MM.1S (cell line): ENCODE measurements around the gene UPP2.

Experiments
- DNase-seq: peaks from one replicate; pipeline ENCODE4 v3.0.0-alpha.2; 2015
- H2AFZ ChIP-seq: fragments of 300-600 bp; sonication (generic); 2 replicates; pipeline ENCODE4 v1.6.0; 2016; ENCODE audit warnings: antibody characterized with exemption, low read length
- H3F3A ChIP-seq: fragments of 300-600 bp; sonication (generic); 2 replicates; pipeline ENCODE4 v1.6.1; 2016; ENCODE audit warnings: mild to moderate bottlenecking, antibody characterized with exemption, low read length, moderate library complexity, mixed read lengths; ENCODE audit not compliant: insufficient read depth
- H3K27ac ChIP-seq: fragments of 300-600 bp; sonication (generic); 2 replicates; pipeline ENCODE4 v1.5.1; 2016; ENCODE audit warnings: mild to moderate bottlenecking, low read length
- H3K27me3 ChIP-seq: fragments of 300-600 bp; sonication (generic); replicated peaks from 2 replicates; pipeline ENCODE4 v1.6.0; 2016; ENCODE audit warnings: low read length; ENCODE audit not compliant: insufficient read depth
- H3K36me3 ChIP-seq: fragments of 300-600 bp; sonication (generic); replicated peaks from 2 replicates; pipeline ENCODE4 v1.6.1; 2016; ENCODE audit warnings: mild to moderate bottlenecking, low read length, mixed read lengths; ENCODE audit not compliant: insufficient read depth
- H3K4me1 ChIP-seq: fragments of 300-600 bp; sonication (generic); 2 replicates; pipeline ENCODE4 v1.6.1; 2016; ENCODE audit warnings: low read length, mixed read lengths
- H3K4me2 ChIP-seq: fragments of 300-600 bp; sonication (generic); 2 replicates; pipeline ENCODE4 v1.6.0; 2016; ENCODE audit warnings: low read depth, low read length
- H3K4me3 ChIP-seq: fragments of 300-600 bp; sonication (generic); 2 replicates; pipeline ENCODE4 v1.5.1; 2016; ENCODE audit warnings: low read length, mixed read lengths
- H3K79me2 ChIP-seq: fragments of 300-600 bp; sonication (generic); 2 replicates; pipeline ENCODE4 v1.6.1; 2016; ENCODE audit warnings: mixed run types, low read length, mixed read lengths
- H3K9ac ChIP-seq: fragments of 300-600 bp; sonication (generic); 2 replicates; pipeline ENCODE4 v1.6.1; 2016; ENCODE audit warnings: low read length, mixed read lengths
- H3K9me2 ChIP-seq: fragments of 300-600 bp; sonication (generic); replicated peaks from 2 replicates; pipeline ENCODE4 v1.6.1; 2016; ENCODE audit warnings: mild to moderate bottlenecking, low read length, mixed read lengths; ENCODE audit not compliant: insufficient read depth
- H3K9me3 ChIP-seq: fragments of 300-600 bp; sonication (generic); replicated peaks from 2 replicates; pipeline ENCODE4 v1.6.1; 2016; ENCODE audit warnings: mild to moderate bottlenecking, low read length, mixed read lengths; ENCODE audit not compliant: insufficient read depth
- H4K20me1 ChIP-seq: fragments of 300-600 bp; sonication (generic); 2 replicates; pipeline ENCODE4 v1.6.1; 2016; ENCODE audit warnings: mild to moderate bottlenecking, low read length, moderate library complexity, mixed read lengths; ENCODE audit not compliant: insufficient read depth
- EZH2 ChIP-seq: fragments of 300-600 bp; sonication (generic); optimal IDR thresholded peaks from 2 replicates; pipeline ENCODE3; 2017; ENCODE audit warnings: low read depth, mild to moderate bottlenecking, antibody characterized with exemption, low read length, mixed read lengths
- EZH2phosphoT487 ChIP-seq: fragments of 300-600 bp; sonication (generic); IDR thresholded peaks from 2 replicates; pipeline ENCODE4 v1.6.1; 2018; ENCODE audit warnings: antibody characterized with exemption, low read length
- TF ChIP-seq, protein P1 (sequence below): fragments of 300-600 bp; sonication (generic); IDR thresholded peaks from 2 replicates; pipeline ENCODE4 v1.5.1; 2016; ENCODE audit warnings: antibody characterized with exemption, low read length, mixed read lengths

UPP2 gene

DNA sequence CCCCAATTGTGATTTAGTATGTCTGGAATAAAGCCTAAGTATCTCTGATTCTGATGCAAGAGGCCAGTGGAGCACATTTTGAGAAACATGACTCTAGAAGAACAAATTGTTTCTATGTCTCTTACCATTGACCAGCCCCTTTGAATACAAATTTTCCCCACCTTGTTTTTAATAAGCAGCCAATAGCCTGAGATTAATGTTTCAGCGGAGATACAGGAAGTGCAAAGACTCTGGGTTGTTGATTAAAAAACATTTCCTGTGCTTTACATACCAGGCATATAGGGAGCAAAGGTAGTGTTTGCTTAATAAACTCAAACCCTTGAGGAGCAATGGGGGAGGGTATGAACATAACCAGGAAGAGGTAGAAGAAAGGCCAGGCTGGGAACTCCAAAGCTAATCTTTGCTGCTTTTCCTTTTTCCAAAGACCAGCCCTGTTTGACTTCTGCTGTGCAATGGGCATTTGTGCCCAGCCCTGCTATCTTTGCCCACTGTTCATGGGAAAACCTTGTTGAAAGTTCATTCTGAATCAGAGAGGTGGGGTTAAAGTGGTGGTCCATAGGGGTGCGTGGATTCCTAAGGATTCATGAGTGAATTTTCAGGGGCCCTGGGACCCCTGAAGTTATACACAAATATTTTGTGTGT lies 29.3 kb downstream of the UPP2 start:
- no peaks in the 10 kb centered on the region for H3K9me3 ChIP-seq
- H3K36me3 ChIP-seq = no peaks in the 10 kb centered on the region
- H3K27ac ChIP-seq = no peak overlapping the region
- no peak for DNase-seq
- H3K79me2 ChIP-seq = no peaks in the 10 kb centered on the region
- H2AFZ ChIP-seq = no peak overlapping the region
- no peak overlapping the region for H3K9ac ChIP-seq
- TF ChIP-seq, protein P1, sequence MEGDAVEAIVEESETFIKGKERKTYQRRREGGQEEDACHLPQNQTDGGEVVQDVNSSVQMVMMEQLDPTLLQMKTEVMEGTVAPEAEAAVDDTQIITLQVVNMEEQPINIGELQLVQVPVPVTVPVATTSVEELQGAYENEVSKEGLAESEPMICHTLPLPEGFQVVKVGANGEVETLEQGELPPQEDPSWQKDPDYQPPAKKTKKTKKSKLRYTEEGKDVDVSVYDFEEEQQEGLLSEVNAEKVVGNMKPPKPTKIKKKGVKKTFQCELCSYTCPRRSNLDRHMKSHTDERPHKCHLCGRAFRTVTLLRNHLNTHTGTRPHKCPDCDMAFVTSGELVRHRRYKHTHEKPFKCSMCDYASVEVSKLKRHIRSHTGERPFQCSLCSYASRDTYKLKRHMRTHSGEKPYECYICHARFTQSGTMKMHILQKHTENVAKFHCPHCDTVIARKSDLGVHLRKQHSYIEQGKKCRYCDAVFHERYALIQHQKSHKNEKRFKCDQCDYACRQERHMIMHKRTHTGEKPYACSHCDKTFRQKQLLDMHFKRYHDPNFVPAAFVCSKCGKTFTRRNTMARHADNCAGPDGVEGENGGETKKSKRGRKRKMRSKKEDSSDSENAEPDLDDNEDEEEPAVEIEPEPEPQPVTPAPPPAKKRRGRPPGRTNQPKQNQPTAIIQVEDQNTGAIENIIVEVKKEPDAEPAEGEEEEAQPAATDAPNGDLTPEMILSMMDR = no peak
- no peak for TF ChIP-seq EZH2phosphoT487
- TF ChIP-seq EZH2 = no peak
- no peaks in the 10 kb centered on the region for H3K27me3 ChIP-seq
- no peaks in the 10 kb centered on the region for H3F3A ChIP-seq
- H4K20me1 ChIP-seq = no peaks in the 10 kb centered on the region
- H3K9me2 ChIP-seq = no peaks in the 10 kb centered on the region
- H3K4me2 ChIP-seq = no peak overlapping the region
- H3K4me1 ChIP-seq = no peaks in the 10 kb centered on the region
- H3K4me3 ChIP-seq = no peak overlapping the region

DNA sequence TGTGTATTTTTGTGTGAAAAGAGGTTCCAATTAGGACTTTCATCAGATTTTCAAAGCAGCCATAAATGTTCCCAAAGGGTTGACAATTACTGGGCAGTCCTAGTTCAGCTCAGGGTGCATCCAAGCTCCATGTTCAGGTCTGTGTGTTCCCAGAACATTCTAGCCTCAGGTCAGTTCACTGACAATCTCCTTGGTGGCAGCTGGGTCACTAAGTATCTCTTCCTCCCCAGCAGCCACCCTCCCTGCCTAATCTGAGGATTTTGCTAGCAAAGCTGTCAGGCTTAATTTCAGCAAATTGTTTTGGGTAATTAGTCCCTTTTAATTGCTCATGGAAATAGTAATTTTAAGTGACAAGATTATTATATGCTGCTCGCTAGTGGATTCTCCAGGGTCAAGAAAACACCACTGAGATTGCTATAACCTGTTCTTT lies 29.8 kb downstream of the UPP2 start:
- Histone ChIP-seq H3K79me2 (no peaks in the 10 kb centered on the region), H3K4me1 (no peaks in the 10 kb centered on the region), H2AFZ (no peak overlapping the region), H3K4me2 (no peak overlapping the region), H3K9me2 (no peaks in the 10 kb centered on the region), H3K27me3 (no peaks in the 10 kb centered on the region), H3K9ac (no peak overlapping the region), H3K36me3 (no peaks in the 10 kb centered on the region), H4K20me1 (no peaks in the 10 kb centered on the region), H3F3A (no peaks in the 10 kb centered on the region), H3K4me3 (no peak overlapping the region), H3K27ac (no peak overlapping the region), H3K9me3 (no peaks in the 10 kb centered on the region)
- DNase-seq = no peak
- TF ChIP-seq, protein P1 = no peak
- TF ChIP-seq EZH2 = no peak
- no peak for TF ChIP-seq EZH2phosphoT487

DNA sequence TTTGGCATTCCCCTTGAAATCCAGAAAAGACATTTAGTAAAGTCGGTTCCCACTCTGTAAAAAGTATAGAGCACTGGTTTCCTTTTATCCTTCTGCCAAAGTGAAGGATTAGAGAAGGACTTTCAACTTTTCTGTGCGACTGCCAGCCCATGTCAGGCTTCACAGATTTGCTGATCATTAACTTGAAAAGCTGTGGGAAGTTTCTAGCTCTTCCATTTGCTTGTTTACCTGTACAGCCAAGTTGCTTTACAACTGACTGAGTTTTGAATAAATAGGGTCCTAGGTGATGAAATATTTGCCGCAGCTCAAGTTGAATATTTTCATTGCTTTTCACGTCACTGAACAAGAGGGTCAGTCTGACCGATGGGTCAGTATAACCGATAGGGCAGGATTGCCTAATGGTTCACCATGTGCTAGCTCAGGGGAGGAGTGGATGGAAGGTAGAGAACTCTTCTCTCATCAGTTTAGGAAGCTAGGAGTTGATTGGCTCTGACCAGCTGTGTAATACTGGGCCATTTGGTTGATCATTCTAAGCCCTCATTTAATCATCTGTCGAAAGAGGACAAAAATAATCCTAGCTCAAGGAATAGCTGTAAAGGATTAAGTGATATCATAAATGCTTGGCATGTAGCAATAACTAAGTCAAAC lies 30.4 kb downstream of the UPP2 start:
- Histone ChIP-seq H3K4me3 (no peak overlapping the region), H3K9me2 (no peaks in the 10 kb centered on the region), H3K79me2 (no peaks in the 10 kb centered on the region), H4K20me1 (no peaks in the 10 kb centered on the region), H3K9me3 (no peaks in the 10 kb centered on the region), H3K4me1 (no peaks in the 10 kb centered on the region), H3K27ac (no peak overlapping the region), H3F3A (no peaks in the 10 kb centered on the region), H3K9ac (no peak overlapping the region), H3K27me3 (no peaks in the 10 kb centered on the region), H2AFZ (no peak overlapping the region), H3K36me3 (no peaks in the 10 kb centered on the region), H3K4me2 (no peak overlapping the region)
- no peak for DNase-seq
- TF ChIP-seq EZH2phosphoT487 (no peak), EZH2 (no peak)
- TF ChIP-seq, protein P1 = no peak
